Esophagus squamous epithelium (tissue), 4 donors: ENCODE results near the gene MRPL52.

Experiments used
- POLR2A ChIP-seq, 4 donors: fragments of 450-650 bp; IDR thresholded peaks; one replicate each; pipeline ENCODE4 v1.6.1; 2017; ENCODE audit warnings: antibody characterized with exemption in 4 of 4, mild to moderate bottlenecking in 4 of 4, moderate library complexity in 3 of 4
- TF ChIP-seq, protein P1 (sequence below), 6 experiments: fragments of 450-650 bp in 4 of 6; fragments of 200-600 bp in 2 of 6; sonication (generic) in 2 of 6; IDR thresholded peaks; one replicate each; pipeline ENCODE4 v1.5.1; 2016 to 2019; ENCODE audit warnings: antibody characterized with exemption in 6 of 6, mild to moderate bottlenecking in 4 of 6, moderate library complexity in 4 of 6

DNA sequence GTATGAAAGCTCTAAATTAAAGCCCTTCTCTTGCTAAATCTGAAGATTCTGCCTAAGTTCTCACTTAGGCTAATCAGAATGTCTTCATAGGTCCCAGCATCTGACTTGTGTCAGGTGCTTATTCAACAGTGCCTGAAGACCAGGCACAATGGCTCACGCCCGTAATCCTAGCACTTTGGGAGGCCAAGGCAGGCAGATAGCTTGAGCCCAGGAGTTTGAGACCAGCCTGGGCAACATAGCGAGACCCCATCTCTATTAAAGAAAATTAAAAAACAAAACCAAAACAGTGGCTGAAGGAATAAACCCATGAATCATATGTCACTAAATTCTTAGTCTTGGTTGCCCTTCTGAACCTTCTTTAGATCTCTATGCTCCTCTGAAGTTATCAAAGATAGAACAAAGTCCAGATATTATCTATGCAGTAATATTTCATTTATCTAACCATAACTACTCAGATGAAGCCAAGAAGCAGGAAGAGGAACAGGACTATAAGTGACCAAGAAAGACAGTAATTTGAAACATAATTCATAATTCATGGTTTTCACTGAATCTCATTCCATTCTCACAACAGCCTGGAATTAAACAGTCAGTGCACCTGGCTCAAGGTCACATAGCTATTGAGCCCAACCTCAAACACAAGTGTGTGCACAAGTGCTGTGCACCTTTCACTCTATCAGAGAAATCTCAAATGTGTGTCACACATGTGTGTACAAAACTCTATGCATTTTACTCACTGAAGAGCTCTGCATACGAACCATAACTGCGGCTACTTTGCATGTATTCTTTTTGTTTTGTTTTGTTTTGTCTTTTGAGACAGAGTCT lies 21.1 kb upstream of the MRPL52 start:
- TF ChIP-seq POLR2A (IDR thresholded peaks at IDR 0.05) = no peak
- TF ChIP-seq, protein P1, sequence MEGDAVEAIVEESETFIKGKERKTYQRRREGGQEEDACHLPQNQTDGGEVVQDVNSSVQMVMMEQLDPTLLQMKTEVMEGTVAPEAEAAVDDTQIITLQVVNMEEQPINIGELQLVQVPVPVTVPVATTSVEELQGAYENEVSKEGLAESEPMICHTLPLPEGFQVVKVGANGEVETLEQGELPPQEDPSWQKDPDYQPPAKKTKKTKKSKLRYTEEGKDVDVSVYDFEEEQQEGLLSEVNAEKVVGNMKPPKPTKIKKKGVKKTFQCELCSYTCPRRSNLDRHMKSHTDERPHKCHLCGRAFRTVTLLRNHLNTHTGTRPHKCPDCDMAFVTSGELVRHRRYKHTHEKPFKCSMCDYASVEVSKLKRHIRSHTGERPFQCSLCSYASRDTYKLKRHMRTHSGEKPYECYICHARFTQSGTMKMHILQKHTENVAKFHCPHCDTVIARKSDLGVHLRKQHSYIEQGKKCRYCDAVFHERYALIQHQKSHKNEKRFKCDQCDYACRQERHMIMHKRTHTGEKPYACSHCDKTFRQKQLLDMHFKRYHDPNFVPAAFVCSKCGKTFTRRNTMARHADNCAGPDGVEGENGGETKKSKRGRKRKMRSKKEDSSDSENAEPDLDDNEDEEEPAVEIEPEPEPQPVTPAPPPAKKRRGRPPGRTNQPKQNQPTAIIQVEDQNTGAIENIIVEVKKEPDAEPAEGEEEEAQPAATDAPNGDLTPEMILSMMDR (IDR thresholded peaks at IDR 0.05) = no peak
